Measurements from ENCODE around the gene TCF4.

- TF ChIP-seq, protein P1, sequence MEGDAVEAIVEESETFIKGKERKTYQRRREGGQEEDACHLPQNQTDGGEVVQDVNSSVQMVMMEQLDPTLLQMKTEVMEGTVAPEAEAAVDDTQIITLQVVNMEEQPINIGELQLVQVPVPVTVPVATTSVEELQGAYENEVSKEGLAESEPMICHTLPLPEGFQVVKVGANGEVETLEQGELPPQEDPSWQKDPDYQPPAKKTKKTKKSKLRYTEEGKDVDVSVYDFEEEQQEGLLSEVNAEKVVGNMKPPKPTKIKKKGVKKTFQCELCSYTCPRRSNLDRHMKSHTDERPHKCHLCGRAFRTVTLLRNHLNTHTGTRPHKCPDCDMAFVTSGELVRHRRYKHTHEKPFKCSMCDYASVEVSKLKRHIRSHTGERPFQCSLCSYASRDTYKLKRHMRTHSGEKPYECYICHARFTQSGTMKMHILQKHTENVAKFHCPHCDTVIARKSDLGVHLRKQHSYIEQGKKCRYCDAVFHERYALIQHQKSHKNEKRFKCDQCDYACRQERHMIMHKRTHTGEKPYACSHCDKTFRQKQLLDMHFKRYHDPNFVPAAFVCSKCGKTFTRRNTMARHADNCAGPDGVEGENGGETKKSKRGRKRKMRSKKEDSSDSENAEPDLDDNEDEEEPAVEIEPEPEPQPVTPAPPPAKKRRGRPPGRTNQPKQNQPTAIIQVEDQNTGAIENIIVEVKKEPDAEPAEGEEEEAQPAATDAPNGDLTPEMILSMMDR (IDR thresholded peaks at IDR 0.05), result no peak
- TF ChIP-seq POLR2A (IDR thresholded peaks at IDR 0.05), result no peak
- no peak for TF ChIP-seq EP300 (IDR thresholded peaks at IDR 0.05)
- no peak for TF ChIP-seq POLR2AphosphoS5 (IDR thresholded peaks at IDR 0.05)
These were observed 408.2 kb downstream of the TCF4 start for GRCh38 chr18:55179835-55180234.

All from sigmoid colon (tissue), 4 donors.